ENCODE results near the gene SYNGR1. TPM values are rescaled to one million over a fixed set of nuclear protein-coding genes. Genes with fewer than 3 reads are reported as not detected.

SYNGR1 gene
- total RNA-seq, 1 experiment from 2014 or later, result 17.8 TPM

DNA sequence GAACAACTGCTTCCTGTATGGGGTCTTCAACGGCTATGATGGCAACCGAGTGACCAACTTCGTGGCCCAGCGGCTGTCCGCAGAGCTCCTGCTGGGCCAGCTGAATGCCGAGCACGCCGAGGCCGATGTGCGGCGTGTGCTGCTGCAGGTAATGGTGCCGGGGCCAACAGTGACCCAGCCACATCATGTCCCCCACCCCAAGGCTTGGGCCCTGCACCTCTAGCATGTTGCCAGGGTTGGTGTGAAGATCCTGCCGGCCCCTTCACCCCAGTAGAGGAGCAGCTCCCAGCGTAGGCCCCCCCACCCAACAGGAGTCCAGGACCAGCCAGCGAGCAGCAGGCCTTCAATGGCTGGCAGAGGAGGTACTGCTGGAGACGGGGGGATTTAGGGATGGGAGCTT lies 65.7 kb downstream of the SYNGR1 start:
- Histone ChIP-seq H3K9me3 (ENCODE audit: control insufficient read depth, insufficient read depth, low read depth, low read length) (no peaks in the 10 kb centered on the region), H3K27me3 (ENCODE audit: control insufficient read depth, insufficient read depth, low read length) (no peaks in the 10 kb centered on the region), H3K36me3 (ENCODE audit: control insufficient read depth, insufficient read depth, low read length) (no peaks in the 10 kb centered on the region), H3K27ac (ENCODE audit: low read length) (no peak overlapping the region), H3K4me3 (ENCODE audit: low read depth in 2 of 2, low read length in 2 of 2) (no peak overlapping the region), H3K4me1 (ENCODE audit: control insufficient read depth, insufficient read depth, low read length) (no peaks in the 10 kb centered on the region)
- in situ Hi-C loops (cut with HindIII; ENCODE audit: low pct_unique_long_range_greater_than_20kb, low sequenced_read_pairs), result no loop called here
- ChIA-PET CTCF (no interaction called here), POLR2A (no interaction called here)
- DNase-seq (ENCODE audit: low read depth, low spot score), result no peak
- no peak for TF ChIP-seq POLR2AphosphoS5 (IDR thresholded peaks at IDR 0.05; ENCODE audit: low read depth, low read length)
- TF ChIP-seq, protein P1, sequence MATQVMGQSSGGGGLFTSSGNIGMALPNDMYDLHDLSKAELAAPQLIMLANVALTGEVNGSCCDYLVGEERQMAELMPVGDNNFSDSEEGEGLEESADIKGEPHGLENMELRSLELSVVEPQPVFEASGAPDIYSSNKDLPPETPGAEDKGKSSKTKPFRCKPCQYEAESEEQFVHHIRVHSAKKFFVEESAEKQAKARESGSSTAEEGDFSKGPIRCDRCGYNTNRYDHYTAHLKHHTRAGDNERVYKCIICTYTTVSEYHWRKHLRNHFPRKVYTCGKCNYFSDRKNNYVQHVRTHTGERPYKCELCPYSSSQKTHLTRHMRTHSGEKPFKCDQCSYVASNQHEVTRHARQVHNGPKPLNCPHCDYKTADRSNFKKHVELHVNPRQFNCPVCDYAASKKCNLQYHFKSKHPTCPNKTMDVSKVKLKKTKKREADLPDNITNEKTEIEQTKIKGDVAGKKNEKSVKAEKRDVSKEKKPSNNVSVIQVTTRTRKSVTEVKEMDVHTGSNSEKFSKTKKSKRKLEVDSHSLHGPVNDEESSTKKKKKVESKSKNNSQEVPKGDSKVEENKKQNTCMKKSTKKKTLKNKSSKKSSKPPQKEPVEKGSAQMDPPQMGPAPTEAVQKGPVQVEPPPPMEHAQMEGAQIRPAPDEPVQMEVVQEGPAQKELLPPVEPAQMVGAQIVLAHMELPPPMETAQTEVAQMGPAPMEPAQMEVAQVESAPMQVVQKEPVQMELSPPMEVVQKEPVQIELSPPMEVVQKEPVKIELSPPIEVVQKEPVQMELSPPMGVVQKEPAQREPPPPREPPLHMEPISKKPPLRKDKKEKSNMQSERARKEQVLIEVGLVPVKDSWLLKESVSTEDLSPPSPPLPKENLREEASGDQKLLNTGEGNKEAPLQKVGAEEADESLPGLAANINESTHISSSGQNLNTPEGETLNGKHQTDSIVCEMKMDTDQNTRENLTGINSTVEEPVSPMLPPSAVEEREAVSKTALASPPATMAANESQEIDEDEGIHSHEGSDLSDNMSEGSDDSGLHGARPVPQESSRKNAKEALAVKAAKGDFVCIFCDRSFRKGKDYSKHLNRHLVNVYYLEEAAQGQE (IDR thresholded peaks at IDR 0.05; ENCODE audit: insufficient read depth in 1 of 2, low read depth in 2 of 2, low read length in 1 of 2), result no peak
- TF ChIP-seq, protein P2, sequence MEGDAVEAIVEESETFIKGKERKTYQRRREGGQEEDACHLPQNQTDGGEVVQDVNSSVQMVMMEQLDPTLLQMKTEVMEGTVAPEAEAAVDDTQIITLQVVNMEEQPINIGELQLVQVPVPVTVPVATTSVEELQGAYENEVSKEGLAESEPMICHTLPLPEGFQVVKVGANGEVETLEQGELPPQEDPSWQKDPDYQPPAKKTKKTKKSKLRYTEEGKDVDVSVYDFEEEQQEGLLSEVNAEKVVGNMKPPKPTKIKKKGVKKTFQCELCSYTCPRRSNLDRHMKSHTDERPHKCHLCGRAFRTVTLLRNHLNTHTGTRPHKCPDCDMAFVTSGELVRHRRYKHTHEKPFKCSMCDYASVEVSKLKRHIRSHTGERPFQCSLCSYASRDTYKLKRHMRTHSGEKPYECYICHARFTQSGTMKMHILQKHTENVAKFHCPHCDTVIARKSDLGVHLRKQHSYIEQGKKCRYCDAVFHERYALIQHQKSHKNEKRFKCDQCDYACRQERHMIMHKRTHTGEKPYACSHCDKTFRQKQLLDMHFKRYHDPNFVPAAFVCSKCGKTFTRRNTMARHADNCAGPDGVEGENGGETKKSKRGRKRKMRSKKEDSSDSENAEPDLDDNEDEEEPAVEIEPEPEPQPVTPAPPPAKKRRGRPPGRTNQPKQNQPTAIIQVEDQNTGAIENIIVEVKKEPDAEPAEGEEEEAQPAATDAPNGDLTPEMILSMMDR (IDR thresholded peaks at IDR 0.05), result no peak
- TF ChIP-seq SIN3A (IDR thresholded peaks at IDR 0.05; ENCODE audit: borderline replicate concordance, insufficient read depth, low read depth, low read length), result no peak
- no peak for TF ChIP-seq TCF7L2 (IDR thresholded peaks at IDR 0.05; ENCODE audit: low read depth, low read length)
- BruUV-seq (replicated peaks), result no TSS peak
- no peak for ATAC-seq
- intact Hi-C loops (cut with micrococcal nuclease; ENCODE audit: unreplicated experiment), result no loop called here

DNA sequence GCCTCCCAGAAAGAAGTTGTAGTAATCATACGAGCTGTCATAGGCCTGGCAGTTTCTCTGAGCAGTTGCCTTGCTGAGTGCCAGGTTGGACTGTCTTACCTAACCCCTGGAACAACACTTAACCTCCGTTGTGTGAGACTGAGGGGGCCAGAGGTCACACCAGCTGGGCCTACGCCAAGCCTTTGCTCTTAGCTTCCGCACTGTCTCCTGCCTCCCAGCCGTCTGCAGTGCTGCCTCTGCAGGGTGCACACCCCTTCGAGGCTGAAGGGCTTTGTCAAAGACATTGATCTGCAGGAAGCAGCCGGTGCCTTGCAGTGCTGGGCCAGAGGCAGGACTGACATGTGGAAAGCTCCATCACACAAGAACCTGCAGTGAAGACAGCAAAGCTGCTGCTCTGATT lies 66.5 kb downstream of the SYNGR1 start:
- ATAC-seq (no peak), DNase-seq (ENCODE audit: low read depth, low spot score) (no peak)
- BruUV-seq (replicated peaks), result no TSS peak
- H3K27ac ChIP-seq (ENCODE audit: low read length), result no peak overlapping the region
- in situ Hi-C loops (cut with HindIII; ENCODE audit: low pct_unique_long_range_greater_than_20kb, low sequenced_read_pairs), result no loop called here
- no peaks in the 10 kb centered on the region for H3K27me3 ChIP-seq (ENCODE audit: control insufficient read depth, insufficient read depth, low read length)
- TF ChIP-seq, protein P2 (IDR thresholded peaks at IDR 0.05), result no peak
- TF ChIP-seq, protein P1 (IDR thresholded peaks at IDR 0.05; ENCODE audit: insufficient read depth in 1 of 2, low read depth in 2 of 2, low read length in 1 of 2), result no peak
- TF ChIP-seq POLR2AphosphoS5 (IDR thresholded peaks at IDR 0.05; ENCODE audit: low read depth, low read length) (no peak), TCF7L2 (IDR thresholded peaks at IDR 0.05; ENCODE audit: low read depth, low read length) (no peak)
- ChIA-PET CTCF (no interaction called here), POLR2A (interaction anchor here (0.6 kb wide), 1 partner anchor 36 kb away, joined by 12 read pairs; no protein-coding TSS in a partner anchor)
- no peaks in the 10 kb centered on the region for H3K9me3 ChIP-seq (ENCODE audit: control insufficient read depth, insufficient read depth, low read depth, low read length)
- H3K4me3 ChIP-seq (ENCODE audit: low read depth in 2 of 2, low read length in 2 of 2), result no peak overlapping the region
- H3K4me1 ChIP-seq (ENCODE audit: control insufficient read depth, insufficient read depth, low read length), result no peaks in the 10 kb centered on the region
- intact Hi-C loops (cut with micrococcal nuclease; ENCODE audit: unreplicated experiment), result no loop called here
- H3K36me3 ChIP-seq (ENCODE audit: control insufficient read depth, insufficient read depth, low read length), result 0 out of 2 replicates have a peak, but pooled peaks cover 3% of the 10 kb centered on the region
